Thoracic aorta endothelial cell (primary cell): ENCODE measurements around the gene GLYAT. TPM values are rescaled to one million over a fixed set of nuclear protein-coding genes. Genes with fewer than 3 reads are reported as not detected.

Experiments
- total RNA-seq: library from RNA; depleted of rRNA; stranded (reverse); fragments of >200 nt; gene quantifications from 2 replicates; pipeline ENCODE4 v1.2.3, GENCODE V29; 2012

The GLYAT gene
- total RNA-seq = not detected in 2 replicates

GRCh38 chr11:58731819-58732218 is at the start of gene GLYAT:
Gene GLYAT, minus strand, starts transcription at chr11:58731943. Its CDS starts 7,447 bp downstream, at chr11:58724496.

Other genes with a start within 250 kb of the GLYAT start
- not detected in 2 replicates for gene OR5B21, start 223.8 kb downstream of the GLYAT start, total RNA-seq
- gene LPXN, start 156.1 kb downstream of the GLYAT start, total RNA-seq = 4.9 and 8.4 TPM in 2 replicates
- gene ZFP91, start 152.9 kb downstream of the GLYAT start, total RNA-seq = 73.7 and 83.9 TPM in 2 replicates
- 3.3 and 4.0 TPM in 2 replicates for gene CNTF, start 109.3 kb downstream of the GLYAT start, total RNA-seq
- not detected in 2 replicates for gene GLYATL2, start 112.8 kb upstream of the GLYAT start, total RNA-seq
- gene GLYATL1, start 207.5 kb upstream of the GLYAT start, total RNA-seq = not detected in 2 replicates